Measurements from ENCODE around the gene ADD2.

DNA sequence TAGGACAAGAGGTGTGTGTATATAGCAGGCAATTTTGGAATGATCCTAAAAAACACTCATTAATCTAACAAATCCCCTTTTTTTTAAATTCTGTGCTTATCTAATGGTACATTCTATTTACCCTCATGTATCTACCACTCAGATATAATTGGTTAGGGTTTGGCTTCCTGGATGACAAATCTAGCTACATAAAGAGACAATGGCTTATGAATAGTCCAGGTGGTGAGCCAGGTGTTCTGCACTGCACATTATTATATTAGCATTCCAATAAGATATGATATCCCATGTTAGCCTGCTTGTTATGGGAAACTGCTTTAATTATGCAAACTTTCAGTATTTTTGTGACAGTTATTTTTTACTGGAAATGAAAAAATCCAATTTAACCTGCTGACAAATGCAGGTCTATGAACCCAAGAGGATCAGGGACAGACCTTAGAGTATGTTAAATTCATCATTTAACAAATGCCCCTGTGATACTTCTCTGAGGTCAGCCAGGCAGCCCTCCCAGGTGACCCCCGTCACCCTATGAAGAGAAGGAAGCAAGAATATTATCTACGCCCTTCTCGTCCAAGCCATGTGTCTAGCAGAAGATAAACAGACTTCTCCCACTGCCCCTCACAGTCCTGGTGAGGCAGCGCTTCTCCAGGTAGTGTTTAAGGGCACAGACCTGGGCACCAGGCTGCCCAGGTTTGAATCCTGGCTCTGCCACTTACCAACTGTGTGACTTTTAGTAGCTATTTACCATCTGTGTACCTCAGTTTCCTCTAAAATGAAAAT is 83.0 kb downstream of the ADD2 start:
- TF ChIP-seq, protein P1, sequence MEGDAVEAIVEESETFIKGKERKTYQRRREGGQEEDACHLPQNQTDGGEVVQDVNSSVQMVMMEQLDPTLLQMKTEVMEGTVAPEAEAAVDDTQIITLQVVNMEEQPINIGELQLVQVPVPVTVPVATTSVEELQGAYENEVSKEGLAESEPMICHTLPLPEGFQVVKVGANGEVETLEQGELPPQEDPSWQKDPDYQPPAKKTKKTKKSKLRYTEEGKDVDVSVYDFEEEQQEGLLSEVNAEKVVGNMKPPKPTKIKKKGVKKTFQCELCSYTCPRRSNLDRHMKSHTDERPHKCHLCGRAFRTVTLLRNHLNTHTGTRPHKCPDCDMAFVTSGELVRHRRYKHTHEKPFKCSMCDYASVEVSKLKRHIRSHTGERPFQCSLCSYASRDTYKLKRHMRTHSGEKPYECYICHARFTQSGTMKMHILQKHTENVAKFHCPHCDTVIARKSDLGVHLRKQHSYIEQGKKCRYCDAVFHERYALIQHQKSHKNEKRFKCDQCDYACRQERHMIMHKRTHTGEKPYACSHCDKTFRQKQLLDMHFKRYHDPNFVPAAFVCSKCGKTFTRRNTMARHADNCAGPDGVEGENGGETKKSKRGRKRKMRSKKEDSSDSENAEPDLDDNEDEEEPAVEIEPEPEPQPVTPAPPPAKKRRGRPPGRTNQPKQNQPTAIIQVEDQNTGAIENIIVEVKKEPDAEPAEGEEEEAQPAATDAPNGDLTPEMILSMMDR (IDR thresholded peaks at IDR 0.05) = no peak
- TF ChIP-seq EZH2phosphoT487 (IDR thresholded peaks at IDR 0.05) = no peak
- TF ChIP-seq EZH2 (IDR thresholded peaks at IDR 0.05) = no peak

Data from neural progenitor cell (in vitro differentiated cells).